Panc1 (cell line): ENCODE data around the gene ELMO2. TPM values are rescaled to one million over a fixed set of nuclear protein-coding genes. Genes with fewer than 3 reads are reported as not detected.

Experiments used
- ATAC-seq: fragments of 200-7000 bp; cut with Tn5 transposase; 2 replicates; pipeline ENCODE4 v1.9.1; 2020; ENCODE audit warnings: mild to moderate bottlenecking, moderate library complexity
- BruUV-seq: library from RNA; stranded (reverse); fragments of 400-500 nt; replicated peaks from 2 replicates; lab custom pipeline; 2021; lab: Mats Ljungman, UMichigan
- CTCF ChIA-PET: fragments of 300-600 bp; sonication (Branson Sonifier 250); formaldehyde crosslinking; loops from one replicate; lab custom pipeline; 2022; ENCODE audit warnings: antibody characterized with exemption; lab: Charles Lee
- POLR2A ChIA-PET: fragments of 300-600 bp; sonication (Branson Sonifier 250); formaldehyde crosslinking; loops from one replicate; lab custom pipeline; 2022; ENCODE audit warnings: antibody characterized with exemption; lab: Charles Lee
- DNase-seq: peaks from one replicate; pipeline ENCODE4 v3.0.0-alpha.2; 2010; ENCODE audit warnings: low read depth, low spot score
- H3K27ac ChIP-seq: 2 replicates; pipeline ENCODE4 v1.5.1; 2011; ENCODE audit warnings: mild to moderate bottlenecking, low read length, inconsistent platforms
- H3K27me3 ChIP-seq: fragments of 200-500 bp; sonication (Bioruptor generic); 2 replicates; pipeline ENCODE4 v1.6.0; 2014; ENCODE audit warnings: low read length, inconsistent platforms; ENCODE audit not compliant: control insufficient read depth, insufficient read depth
- H3K36me3 ChIP-seq: fragments of 200-500 bp; sonication (Bioruptor generic); 2 replicates; pipeline ENCODE4 v1.5.1; 2014; ENCODE audit warnings: inconsistent platforms, mild to moderate bottlenecking, low read length, moderate library complexity; ENCODE audit not compliant: control insufficient read depth, insufficient read depth
- H3K4me1 ChIP-seq: 2 replicates; pipeline ENCODE4 v1.5.1; 2011; ENCODE audit warnings: inconsistent platforms, mild to moderate bottlenecking, low read length, moderate library complexity; ENCODE audit not compliant: control insufficient read depth, insufficient read depth
- H3K4me3 ChIP-seq, 2 experiments: 2 replicates each; pipeline ENCODE4 v1.5.1; 2011 to 2012; ENCODE audit warnings: low read depth in 2 of 2, low read length in 2 of 2, mild to moderate bottlenecking in 2 of 2, inconsistent platforms in 1 of 2, moderate library complexity in 1 of 2
- H3K9me3 ChIP-seq: fragments of 200-500 bp; sonication (Bioruptor generic); 2 replicates; pipeline ENCODE4 v1.5.1; 2014; ENCODE audit warnings: low read depth, mild to moderate bottlenecking, inconsistent platforms, low read length, moderate library complexity; ENCODE audit not compliant: control insufficient read depth, insufficient read depth
- POLR2AphosphoS5 ChIP-seq: IDR thresholded peaks from 2 replicates; pipeline ENCODE4 v1.6.1; 2012; ENCODE audit warnings: mild to moderate bottlenecking, low read depth, low read length, moderate library complexity
- SIN3A ChIP-seq: IDR thresholded peaks from 2 replicates; pipeline ENCODE4 v1.6.1; 2012; ENCODE audit warnings: low read depth, mild to moderate bottlenecking, low read length, moderate library complexity, borderline replicate concordance; ENCODE audit not compliant: insufficient read depth
- TCF7L2 ChIP-seq: IDR thresholded peaks from 2 replicates; pipeline ENCODE4 v1.6.1; 2011; ENCODE audit warnings: mild to moderate bottlenecking, low read depth, low read length, inconsistent platforms
- in situ Hi-C: cut with HindIII; loops from 2 replicates; pipeline ENCODE4 v1.10.0; 2016; ENCODE audit warnings: low sequenced_read_pairs, low pct_unique_long_range_greater_than_20kb
- intact Hi-C: fragments of 100-400 bp; cut with micrococcal nuclease; formaldehyde crosslinking; loops from one replicate; pipeline ENCODE4 v1.10.0; 2022; ENCODE audit not compliant: unreplicated experiment
- total RNA-seq: library from RNA; stranded (reverse); gene quantifications from one replicate; pipeline ENCODE4 v1.2.1, GENCODE V29; 2021; ENCODE audit not compliant: unreplicated experiment
- TF ChIP-seq, protein P1 (sequence below): fragments of 450-650 bp; IDR thresholded peaks from 2 replicates; pipeline ENCODE4 v1.5.1; 2017; ENCODE audit warnings: mild to moderate bottlenecking
- TF ChIP-seq, protein P2 (sequence below), 2 experiments: IDR thresholded peaks; 2 replicates each; pipeline ENCODE4 v1.6.1; 2011 to 2012; ENCODE audit warnings: low read depth in 2 of 2, control low read depth in 1 of 2, low read length in 1 of 2, mild to moderate bottlenecking in 1 of 2, moderate library complexity in 1 of 2; ENCODE audit not compliant: insufficient read depth in 1 of 2

ELMO2 gene
- total RNA-seq, 1 experiment from 2014 or later, result 40.4 TPM

DNA sequence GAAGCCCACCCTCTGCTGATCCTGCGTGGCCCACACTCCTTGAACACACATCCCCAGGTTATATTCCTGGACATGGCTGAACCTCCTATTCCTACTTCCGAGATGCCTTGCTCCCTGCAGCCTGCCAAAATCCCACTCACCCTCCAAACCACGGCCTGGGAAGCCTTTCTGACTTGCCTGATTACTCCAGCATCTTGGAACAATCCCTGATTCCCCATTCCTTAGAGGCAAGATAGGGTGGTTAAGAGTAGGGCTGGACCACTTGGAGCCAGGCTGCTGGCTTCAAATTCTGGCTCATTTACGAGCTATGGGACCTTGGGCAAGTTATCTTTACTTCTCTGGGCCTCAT, 52.2 kb downstream of the ELMO2 start:
- POLR2A ChIA-PET, result no interaction called here
- CTCF ChIA-PET, result no interaction called here
- no peaks in the 10 kb centered on the region for H3K27me3 ChIP-seq
- DNase-seq (no peak), ATAC-seq (no peak)
- no peak overlapping the region for H3K4me3 ChIP-seq
- intact Hi-C loops, result no loop called here
- no peak overlapping the region for H3K27ac ChIP-seq
- in situ Hi-C loops, result no loop called here
- no peaks in the 10 kb centered on the region for H3K9me3 ChIP-seq
- TF ChIP-seq, protein P1, sequence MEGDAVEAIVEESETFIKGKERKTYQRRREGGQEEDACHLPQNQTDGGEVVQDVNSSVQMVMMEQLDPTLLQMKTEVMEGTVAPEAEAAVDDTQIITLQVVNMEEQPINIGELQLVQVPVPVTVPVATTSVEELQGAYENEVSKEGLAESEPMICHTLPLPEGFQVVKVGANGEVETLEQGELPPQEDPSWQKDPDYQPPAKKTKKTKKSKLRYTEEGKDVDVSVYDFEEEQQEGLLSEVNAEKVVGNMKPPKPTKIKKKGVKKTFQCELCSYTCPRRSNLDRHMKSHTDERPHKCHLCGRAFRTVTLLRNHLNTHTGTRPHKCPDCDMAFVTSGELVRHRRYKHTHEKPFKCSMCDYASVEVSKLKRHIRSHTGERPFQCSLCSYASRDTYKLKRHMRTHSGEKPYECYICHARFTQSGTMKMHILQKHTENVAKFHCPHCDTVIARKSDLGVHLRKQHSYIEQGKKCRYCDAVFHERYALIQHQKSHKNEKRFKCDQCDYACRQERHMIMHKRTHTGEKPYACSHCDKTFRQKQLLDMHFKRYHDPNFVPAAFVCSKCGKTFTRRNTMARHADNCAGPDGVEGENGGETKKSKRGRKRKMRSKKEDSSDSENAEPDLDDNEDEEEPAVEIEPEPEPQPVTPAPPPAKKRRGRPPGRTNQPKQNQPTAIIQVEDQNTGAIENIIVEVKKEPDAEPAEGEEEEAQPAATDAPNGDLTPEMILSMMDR, result no peak
- no peak for TF ChIP-seq SIN3A
- no peak for TF ChIP-seq TCF7L2
- TF ChIP-seq, protein P2, sequence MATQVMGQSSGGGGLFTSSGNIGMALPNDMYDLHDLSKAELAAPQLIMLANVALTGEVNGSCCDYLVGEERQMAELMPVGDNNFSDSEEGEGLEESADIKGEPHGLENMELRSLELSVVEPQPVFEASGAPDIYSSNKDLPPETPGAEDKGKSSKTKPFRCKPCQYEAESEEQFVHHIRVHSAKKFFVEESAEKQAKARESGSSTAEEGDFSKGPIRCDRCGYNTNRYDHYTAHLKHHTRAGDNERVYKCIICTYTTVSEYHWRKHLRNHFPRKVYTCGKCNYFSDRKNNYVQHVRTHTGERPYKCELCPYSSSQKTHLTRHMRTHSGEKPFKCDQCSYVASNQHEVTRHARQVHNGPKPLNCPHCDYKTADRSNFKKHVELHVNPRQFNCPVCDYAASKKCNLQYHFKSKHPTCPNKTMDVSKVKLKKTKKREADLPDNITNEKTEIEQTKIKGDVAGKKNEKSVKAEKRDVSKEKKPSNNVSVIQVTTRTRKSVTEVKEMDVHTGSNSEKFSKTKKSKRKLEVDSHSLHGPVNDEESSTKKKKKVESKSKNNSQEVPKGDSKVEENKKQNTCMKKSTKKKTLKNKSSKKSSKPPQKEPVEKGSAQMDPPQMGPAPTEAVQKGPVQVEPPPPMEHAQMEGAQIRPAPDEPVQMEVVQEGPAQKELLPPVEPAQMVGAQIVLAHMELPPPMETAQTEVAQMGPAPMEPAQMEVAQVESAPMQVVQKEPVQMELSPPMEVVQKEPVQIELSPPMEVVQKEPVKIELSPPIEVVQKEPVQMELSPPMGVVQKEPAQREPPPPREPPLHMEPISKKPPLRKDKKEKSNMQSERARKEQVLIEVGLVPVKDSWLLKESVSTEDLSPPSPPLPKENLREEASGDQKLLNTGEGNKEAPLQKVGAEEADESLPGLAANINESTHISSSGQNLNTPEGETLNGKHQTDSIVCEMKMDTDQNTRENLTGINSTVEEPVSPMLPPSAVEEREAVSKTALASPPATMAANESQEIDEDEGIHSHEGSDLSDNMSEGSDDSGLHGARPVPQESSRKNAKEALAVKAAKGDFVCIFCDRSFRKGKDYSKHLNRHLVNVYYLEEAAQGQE (IDR thresholded peaks at IDR 0.05; ENCODE audit: insufficient read depth in 1 of 2, low read depth in 2 of 2, low read length in 1 of 2), result no peak
- TF ChIP-seq POLR2AphosphoS5, result no peak
- BruUV-seq, result no TSS peak
- no peaks in the 10 kb centered on the region for H3K4me1 ChIP-seq
- H3K36me3 ChIP-seq, result no peaks in the 10 kb centered on the region

DNA sequence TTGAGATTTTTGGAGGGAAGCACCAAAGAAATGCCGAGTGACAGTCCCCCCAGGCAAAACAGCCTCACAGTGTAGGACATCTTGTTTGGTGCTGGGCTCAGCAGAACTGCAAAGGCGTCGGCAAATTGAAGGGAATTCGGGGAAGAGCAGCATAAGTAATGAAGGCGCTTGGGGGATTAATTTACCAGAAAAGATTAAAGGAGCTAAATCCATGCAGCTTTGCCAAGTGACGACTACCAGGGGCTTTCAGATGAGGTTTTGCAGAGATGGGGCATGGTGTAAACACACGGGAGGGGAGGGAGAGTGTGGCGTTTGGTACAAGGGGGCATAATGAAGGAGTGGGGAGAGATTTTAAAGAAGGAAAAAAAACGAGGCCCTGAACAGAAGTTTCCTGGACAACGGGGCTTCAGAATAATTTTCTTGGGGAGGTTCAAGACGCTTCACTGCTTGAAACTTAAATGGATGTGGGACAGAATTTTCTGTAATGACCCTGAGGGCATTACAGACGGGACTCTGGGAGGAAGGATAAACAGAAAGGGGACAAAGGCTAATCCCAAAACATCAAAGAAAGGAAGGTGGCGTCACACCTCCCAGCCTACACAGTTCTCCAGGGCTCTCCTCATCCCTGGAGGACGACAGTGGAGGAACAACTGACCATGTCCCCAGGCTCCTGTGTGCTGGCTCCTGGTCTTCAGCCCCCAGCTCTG, 52.8 kb downstream of the ELMO2 start:
- ChIA-PET CTCF (no interaction called here), POLR2A (no interaction called here)
- TF ChIP-seq TCF7L2, result no peak
- TF ChIP-seq POLR2AphosphoS5, result no peak
- TF ChIP-seq SIN3A, result no peak
- TF ChIP-seq, protein P1, result no peak
- TF ChIP-seq, protein P2 (IDR thresholded peaks at IDR 0.05; ENCODE audit: insufficient read depth in 1 of 2, low read depth in 2 of 2, low read length in 1 of 2), result no peak
- H3K9me3 ChIP-seq, result no peaks in the 10 kb centered on the region
- H3K27ac ChIP-seq, result no peak overlapping the region
- intact Hi-C loops, result no loop called here
- BruUV-seq, result no TSS peak
- ATAC-seq (no peak), DNase-seq (no peak)
- H3K4me3 ChIP-seq, result no peak overlapping the region
- H3K4me1 ChIP-seq, result no peaks in the 10 kb centered on the region; the same call in 1 of the 2 replicates
- in situ Hi-C loops, result no loop called here
- no peaks in the 10 kb centered on the region for H3K36me3 ChIP-seq
- H3K27me3 ChIP-seq, result no peaks in the 10 kb centered on the region
